ENCODE measurements around the gene CDK14.

GRCh38 chr7:90743626-90744025 lies 147.5 kb downstream of the CDK14 start:
- TF ChIP-seq EZH2 (IDR thresholded peaks at IDR 0.05) (no peak), POLR2AphosphoS5 (IDR thresholded peaks at IDR 0.05; ENCODE audit: borderline replicate concordance, low read depth, low read length) (no peak), FOXP2 (optimal IDR thresholded peaks at IDR 0.05; ENCODE audit: control extremely low read depth, extremely low read length, insufficient read depth) (no peak)

Data from SK-N-MC (cell line).